Activated T-cell treated with anti-CD3 and anti-CD28 coated beads, Interleukin-2, amount 50 U/mL, for 4 hours (primary cell): ENCODE results near the gene TNNC2. TPM values are rescaled to one million over a fixed set of nuclear protein-coding genes. Genes with fewer than 3 reads are reported as not detected.
"Not testable (repeated sequence)": the region's sequence is repeated elsewhere in the genome, so short reads cannot be mapped to it uniquely, and the experiment has no call there.

Experiments used
- ATAC-seq, 2 donors: fragments of 200-7000 bp; cut with Tn5 transposase; one replicate each; pipeline ENCODE4 v1.10.0; 2021
- DNase-seq: peaks from one replicate; pipeline ENCODE4 v3.0.0-alpha.2; 2020
- H3K27me3 Mint-ChIP-seq: one replicate; pipeline ENCODE4 v1.8.0; 2021; ENCODE audit warnings: low read depth, mixed read lengths
- H3K36me3 Mint-ChIP-seq: one replicate; pipeline ENCODE4 v1.8.0; 2022; ENCODE audit warnings: mixed read lengths; ENCODE audit not compliant: insufficient read depth
- H3K4me1 Mint-ChIP-seq: one replicate; pipeline ENCODE4 v1.8.0; 2021; ENCODE audit warnings: low read depth, mixed read lengths
- H3K4me3 Mint-ChIP-seq: one replicate; pipeline ENCODE4 v1.8.0; 2021; ENCODE audit warnings: mild to moderate bottlenecking, moderate library complexity, mixed read lengths
- H3K9me3 Mint-ChIP-seq: one replicate; pipeline ENCODE4 v1.8.0; 2021; ENCODE audit warnings: mixed read lengths
- total RNA-seq, 3 donors: library from RNA; stranded (reverse); gene quantifications; one replicate each; pipeline ENCODE4 v1.2.1, GENCODE V29; 2021

Gene TNNC2
- total RNA-seq, 3 donors from 2014 or later, result not detected

DNA sequence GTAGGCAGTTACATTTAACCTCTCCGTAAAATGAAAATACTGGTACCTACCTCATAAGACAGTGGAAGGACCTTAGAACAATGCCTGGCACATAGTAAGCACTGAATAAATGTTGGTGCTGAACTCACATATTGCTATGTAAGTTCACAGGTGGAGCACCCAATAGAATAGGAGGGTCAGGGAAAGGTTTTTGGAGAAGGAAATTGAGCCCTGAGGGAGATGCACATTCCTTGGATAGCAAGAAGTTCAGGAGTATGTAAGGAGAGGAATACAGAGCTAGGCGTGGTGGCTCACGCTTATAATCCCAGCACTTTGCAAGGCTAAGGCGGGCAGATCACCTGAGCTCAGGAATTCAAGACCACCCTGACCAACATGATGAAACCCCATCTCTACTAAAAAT lies 7.6 kb downstream of the TNNC2 start:
- H3K36me3 Mint-ChIP-seq, result no peaks in the 10 kb centered on the region
- no peaks in the 10 kb centered on the region for H3K9me3 Mint-ChIP-seq
- H3K4me3 Mint-ChIP-seq, result no peak overlapping the region
- peaks cover 8% of the 10 kb centered on the region for H3K4me1 Mint-ChIP-seq
- H3K27me3 Mint-ChIP-seq, result peaks cover 18% of the 10 kb centered on the region
- DNase-seq (no peak), ATAC-seq (no peak)

DNA sequence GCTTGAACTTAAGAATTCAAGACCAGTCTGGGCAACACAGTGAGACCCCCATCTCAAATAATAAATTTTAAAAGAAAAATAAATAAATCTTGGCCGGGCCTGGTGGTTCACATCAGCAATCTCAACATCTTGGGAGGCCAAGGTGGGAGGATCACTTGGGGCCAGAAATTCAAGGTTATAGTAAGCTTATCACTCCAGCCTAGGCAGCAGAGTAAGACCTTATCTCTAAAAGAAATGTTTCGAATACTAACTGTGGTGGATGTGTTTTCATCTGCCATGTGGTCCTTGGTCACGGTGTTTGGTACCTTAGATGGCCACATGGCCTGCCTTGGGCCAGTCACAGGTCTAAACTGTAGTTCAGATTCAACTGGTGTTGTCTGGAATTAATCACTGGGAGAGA lies 8.9 kb downstream of the TNNC2 start:
- no peak for DNase-seq
- Mint-ChIP-seq H3K27me3 (peaks cover 7% of the 10 kb centered on the region), H3K4me3 (no peak overlapping the region), H3K9me3 (no peaks in the 10 kb centered on the region), H3K36me3 (no peaks in the 10 kb centered on the region), H3K4me1 (peaks cover 6% of the 10 kb centered on the region)
- ATAC-seq, result no peak

DNA sequence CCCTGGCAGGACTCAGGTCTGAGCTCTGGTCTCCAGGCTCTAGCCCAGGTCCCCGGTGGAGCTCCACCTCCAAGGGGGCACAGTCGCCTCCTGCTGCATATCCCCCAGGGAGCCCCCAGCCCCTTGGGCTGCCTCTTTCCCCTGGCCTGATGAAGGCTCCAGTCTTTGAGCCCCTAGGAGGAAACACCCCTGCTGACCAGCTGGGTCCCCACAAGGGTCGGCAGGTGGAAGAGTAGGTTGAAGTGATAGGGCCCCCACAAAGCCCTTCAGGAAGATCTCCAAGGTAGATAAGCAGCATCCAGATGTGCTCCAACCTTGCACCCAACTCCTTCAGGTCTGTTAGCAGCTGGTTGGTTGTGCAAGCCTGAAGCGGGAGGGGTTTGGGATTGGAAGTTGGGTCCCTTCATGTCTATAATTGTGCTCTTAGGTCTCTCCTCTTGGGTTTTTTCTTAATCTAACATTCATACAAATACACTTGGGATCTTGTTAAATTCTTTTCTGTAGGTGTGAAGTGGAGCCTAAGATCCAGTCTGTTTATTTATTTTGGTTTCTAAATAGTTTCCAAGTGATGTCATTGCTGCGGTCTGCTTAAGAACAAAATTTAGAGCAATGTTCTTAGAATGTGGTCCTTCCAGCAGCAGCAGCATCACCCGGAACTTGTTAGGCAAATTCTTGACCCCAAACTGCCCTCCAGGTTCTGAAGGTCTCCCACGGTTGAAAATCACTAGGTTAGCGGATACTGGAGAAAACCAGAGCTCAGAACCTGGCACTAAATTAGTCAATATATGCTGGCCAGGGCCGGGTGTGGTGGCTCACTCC lies 9.5 kb downstream of the TNNC2 start:
- H3K4me1 Mint-ChIP-seq, result peaks cover 11% of the 10 kb centered on the region
- H3K9me3 Mint-ChIP-seq, result no peaks in the 10 kb centered on the region
- no peak overlapping the region for H3K4me3 Mint-ChIP-seq
- peaks cover 4% of the 10 kb centered on the region for H3K27me3 Mint-ChIP-seq
- no peaks in the 10 kb centered on the region for H3K36me3 Mint-ChIP-seq
- no peak for ATAC-seq
- no peak for DNase-seq

DNA sequence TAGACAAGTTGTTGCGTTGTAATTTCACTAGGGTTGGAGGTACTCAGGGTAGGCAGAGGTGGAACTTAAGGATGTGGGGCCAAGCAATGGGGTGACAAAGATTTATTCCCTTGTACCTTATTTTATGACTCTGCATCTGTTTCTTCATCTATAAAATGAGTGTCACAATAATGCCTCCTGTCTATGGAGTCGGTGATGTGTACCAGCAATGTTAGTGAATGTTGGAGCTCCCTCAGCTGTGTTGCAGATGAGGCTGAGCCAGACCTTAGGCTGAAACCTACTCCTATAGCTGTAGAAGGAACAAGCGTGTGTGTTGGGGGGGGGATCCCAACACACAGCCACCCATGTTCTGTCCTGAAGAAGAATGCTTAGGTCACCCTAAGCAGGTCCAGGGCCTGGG lies 10.2 kb downstream of the TNNC2 start:
- ATAC-seq (no peak), DNase-seq (no peak)
- peaks cover 11% of the 10 kb centered on the region for H3K4me1 Mint-ChIP-seq
- H3K4me3 Mint-ChIP-seq, result no peak overlapping the region
- no peaks in the 10 kb centered on the region for H3K9me3 Mint-ChIP-seq
- H3K36me3 Mint-ChIP-seq, result no peaks in the 10 kb centered on the region
- H3K27me3 Mint-ChIP-seq, result peaks cover 2% of the 10 kb centered on the region

DNA sequence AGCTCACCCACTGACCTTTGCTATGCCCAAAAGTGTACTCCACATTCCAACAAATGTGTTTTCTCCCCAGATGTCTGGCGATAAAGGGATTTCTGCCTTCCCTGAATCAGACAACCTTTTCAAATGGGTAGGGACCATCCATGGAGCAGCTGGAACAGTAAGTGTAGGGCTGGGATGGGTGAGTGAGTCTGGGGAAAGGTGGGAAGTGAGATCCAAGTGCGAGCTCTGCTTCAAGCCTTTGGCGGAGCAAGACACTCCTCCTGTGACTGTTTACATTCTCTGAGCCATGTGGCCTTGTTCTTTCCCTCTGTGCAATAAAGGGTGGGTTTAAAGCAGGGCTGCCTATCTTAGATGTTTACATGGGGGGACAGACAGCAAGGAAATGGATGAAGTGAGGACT lies 12.8 kb downstream of the TNNC2 start:
- Mint-ChIP-seq H3K36me3 (peaks cover 18% of the 10 kb centered on the region), H3K4me3 (no peak overlapping the region)
- ATAC-seq, result no peak

DNA sequence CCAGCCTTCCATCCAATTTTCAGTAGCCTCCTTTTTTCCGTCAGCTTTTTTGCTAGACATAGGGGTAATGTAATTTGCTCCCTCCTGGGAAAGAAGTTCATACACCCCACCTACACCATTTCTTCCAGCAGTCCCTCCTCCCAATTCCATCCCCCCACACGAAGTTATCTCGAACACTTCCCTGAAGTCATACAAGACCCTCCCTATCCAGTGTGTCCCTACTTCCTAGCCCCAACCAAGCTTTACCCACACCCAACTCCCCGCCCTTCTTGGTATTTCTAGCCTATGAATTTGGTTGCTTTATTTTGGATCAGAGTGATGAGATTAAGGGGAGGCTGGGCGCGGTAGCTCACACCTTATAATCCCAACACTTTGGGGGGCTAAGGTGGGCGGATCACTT lies 13.6 kb downstream of the TNNC2 start:
- peaks cover 21% of the 10 kb centered on the region for H3K36me3 Mint-ChIP-seq
- H3K4me1 Mint-ChIP-seq, result peaks cover 16% of the 10 kb centered on the region
- no peaks in the 10 kb centered on the region for H3K27me3 Mint-ChIP-seq
- H3K9me3 Mint-ChIP-seq, result no peaks in the 10 kb centered on the region
- ATAC-seq (no peak), DNase-seq (no peak)
- peak overlapping the region; percentile 82 for H3K4me3 Mint-ChIP-seq

More for the DNA sequence above, 12.8 kb downstream of the TNNC2 start:
- H3K9me3 Mint-ChIP-seq, result no peaks in the 10 kb centered on the region
- no peak for DNase-seq
- H3K4me1 Mint-ChIP-seq, result peaks cover 16% of the 10 kb centered on the region
- H3K27me3 Mint-ChIP-seq, result no peaks in the 10 kb centered on the region

DNA sequence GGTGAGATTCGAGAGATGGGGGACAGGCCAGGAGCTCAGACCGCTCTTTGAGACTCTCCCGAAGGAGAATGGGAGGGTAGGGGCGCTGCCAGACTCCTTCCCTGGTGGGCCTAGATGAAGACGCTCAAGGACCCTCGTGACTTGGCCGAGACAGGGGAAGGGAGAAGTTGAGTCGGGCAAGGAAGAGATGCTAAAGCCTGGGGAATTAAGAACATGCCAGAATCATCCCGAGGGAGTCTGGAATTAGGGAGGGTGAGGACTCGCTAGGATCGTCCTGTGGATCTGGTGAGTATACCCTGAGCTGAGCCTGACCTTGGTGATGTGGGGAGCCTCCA lies 14.1 kb downstream of the TNNC2 start:
- Mint-ChIP-seq H3K9me3 (no peaks in the 10 kb centered on the region), H3K4me1 (peaks cover 16% of the 10 kb centered on the region), H3K27me3 (no peaks in the 10 kb centered on the region), H3K36me3 (peaks cover 23% of the 10 kb centered on the region), H3K4me3 (peak overlapping the region; percentile 82)
- DNase-seq (no peak), ATAC-seq (no peak)

DNA sequence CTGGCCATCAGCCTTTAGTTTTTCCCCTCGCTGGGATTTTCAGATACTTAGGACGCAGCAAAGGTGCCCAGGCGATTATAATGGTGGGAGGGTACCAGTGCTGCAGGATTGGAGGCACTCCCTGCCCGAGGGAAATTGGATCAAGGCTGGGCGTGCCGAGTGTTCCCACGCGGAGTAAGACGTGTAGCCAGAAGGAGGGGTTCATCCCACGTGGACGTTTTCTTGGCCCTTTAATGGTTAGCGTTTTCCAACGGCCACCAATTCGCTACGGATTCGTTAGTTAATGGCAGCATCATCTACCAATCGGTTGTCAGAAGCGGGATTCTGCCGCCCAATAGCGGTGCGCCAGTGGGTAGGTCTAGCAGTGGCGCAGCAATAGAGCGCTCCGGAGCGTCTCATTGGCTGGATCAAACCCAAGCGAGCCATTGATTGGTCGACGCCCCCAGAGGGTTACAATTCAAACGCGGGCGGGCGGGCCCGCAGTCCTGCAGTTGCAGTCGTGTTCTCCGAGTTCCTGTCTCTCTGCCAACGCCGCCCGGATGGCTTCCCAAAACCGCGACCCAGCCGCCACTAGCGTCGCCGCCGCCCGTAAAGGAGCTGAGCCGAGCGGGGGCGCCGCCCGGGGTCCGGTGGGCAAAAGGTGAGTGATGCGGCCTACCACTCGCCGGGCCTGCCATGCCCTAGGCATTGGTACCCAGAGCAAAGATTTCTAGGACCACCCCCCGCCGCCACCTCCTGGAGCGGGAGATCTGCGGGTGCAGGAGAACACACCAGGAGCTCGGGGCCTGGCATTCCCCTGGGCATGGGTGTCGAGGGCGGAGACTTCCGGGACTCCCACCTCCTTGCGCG lies 14.7 kb downstream of the TNNC2 start, which contains the start of gene UBE2C:
Gene UBE2C, plus strand, starts transcription at position 488 of the 849 bp plus-strand sequence. Its CDS starts 52 bp downstream, at position 540.
- DNase-seq (peak; percentile 86), ATAC-seq (peak; percentile 100)
- no peaks in the 10 kb centered on the region for H3K27me3 Mint-ChIP-seq
- peaks cover 16% of the 10 kb centered on the region for H3K4me1 Mint-ChIP-seq
- peaks cover 25% of the 10 kb centered on the region for H3K36me3 Mint-ChIP-seq
- H3K9me3 Mint-ChIP-seq, result no peaks in the 10 kb centered on the region
- peak within 1 kb of the TSS; percentile 82 for H3K4me3 Mint-ChIP-seq

DNA sequence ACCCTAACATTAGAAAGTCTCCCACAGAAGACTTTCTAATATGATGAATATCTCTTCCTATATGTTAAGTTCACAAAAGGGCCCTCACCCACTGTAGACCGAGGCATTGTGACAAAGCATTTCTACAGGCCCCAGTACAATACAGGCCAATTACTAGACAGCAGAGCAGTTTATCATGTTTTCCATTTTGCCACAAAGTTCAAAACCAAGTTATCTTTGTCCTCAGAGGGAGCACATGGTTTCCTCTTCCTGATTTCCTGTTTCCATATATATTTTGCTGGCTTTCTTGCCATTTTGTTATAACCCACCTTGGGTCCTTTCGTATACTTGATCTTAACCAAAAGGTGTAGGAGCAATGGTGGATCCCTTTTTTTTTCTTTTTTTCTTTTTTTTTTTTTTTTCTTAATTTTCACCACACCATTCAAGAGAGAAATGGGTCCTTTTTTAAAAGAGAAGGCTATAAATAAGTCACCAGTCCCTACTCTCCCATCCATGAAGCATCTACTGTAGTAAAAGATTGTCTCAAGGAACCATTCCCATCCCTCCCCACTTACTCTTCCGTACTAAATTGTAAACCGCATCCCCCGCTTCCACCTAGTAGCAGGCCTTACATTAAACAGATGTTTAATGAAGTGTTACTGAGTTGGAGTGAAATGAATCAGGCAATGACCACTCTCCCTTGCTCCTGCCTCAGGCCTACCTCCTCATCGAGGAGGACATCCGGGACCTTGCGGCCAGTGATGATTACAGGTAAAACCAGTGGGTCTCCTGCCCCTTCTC lies 16.7 kb downstream of the TNNC2 start:
- H3K36me3 Mint-ChIP-seq, result peaks cover 29% of the 10 kb centered on the region
- no peaks in the 10 kb centered on the region for H3K9me3 Mint-ChIP-seq
- no peak overlapping the region for H3K4me3 Mint-ChIP-seq
- ATAC-seq (no peak), DNase-seq (no peak)
- H3K27me3 Mint-ChIP-seq, result no peaks in the 10 kb centered on the region
- peaks cover 16% of the 10 kb centered on the region for H3K4me1 Mint-ChIP-seq

DNA sequence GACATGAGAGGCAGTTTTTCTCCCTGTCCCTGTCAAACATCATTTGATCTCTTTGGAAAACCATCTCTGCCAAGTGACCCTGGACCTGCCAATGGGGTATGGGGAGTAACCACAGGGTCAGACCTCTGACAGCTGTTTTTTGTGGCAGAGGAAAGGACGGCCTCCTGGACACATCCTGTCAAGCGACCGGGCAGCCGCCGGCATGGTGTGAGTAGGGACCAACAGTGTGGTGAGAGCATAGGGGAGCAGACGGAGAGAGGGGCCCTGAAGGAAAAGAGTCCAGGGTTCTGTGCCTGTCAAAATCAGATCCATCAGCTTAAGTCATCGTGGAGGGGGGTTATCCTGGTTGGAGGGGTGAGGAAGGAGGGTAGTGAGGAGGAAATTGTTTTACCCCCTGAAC lies 25.3 kb downstream of the TNNC2 start:
- DNase-seq, result no peak
- peaks cover 12% of the 10 kb centered on the region for H3K4me1 Mint-ChIP-seq
- H3K4me3 Mint-ChIP-seq, result no peak overlapping the region
- H3K36me3 Mint-ChIP-seq, result peaks cover 36% of the 10 kb centered on the region
- no peaks in the 10 kb centered on the region for H3K27me3 Mint-ChIP-seq
- no peak for ATAC-seq
- H3K9me3 Mint-ChIP-seq, result no peaks in the 10 kb centered on the region

DNA sequence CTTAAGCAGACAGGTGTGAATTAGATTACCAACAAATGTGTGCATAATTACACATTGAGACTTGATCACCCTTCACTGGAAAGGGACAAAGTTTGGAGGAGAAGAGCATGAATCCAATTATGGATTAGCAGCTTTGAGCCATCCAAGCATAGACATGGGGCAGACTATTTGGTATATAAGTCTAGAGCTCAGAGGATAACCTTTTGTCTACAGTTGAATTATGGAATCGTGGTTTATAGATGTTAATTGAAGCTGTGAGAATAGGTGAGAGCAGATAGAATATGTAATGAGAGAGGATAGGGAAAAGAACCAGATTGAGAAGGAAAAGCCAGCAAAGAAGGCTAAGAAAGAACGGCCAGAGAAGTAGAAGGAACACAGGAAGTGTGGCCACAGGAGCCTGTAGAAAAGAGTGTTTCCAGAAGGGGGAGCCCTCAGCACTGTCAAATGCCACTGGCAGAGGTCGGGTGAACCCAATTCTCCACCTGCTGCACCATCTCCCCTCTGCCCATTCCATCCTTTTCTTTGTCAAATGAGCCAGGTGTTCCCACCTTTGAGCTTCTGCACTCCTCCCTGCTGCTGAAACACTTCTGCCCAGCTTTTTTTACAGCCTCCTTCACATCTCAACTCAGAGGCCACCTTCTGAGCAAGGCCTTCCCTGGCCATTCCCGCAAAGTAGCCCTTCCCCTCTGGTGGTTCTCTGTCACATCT lies 28.0 kb downstream of the TNNC2 start:
- ATAC-seq, result peak; percentile 82 to 94
- Mint-ChIP-seq H3K27me3 (no peaks in the 10 kb centered on the region), H3K9me3 (no peaks in the 10 kb centered on the region), H3K4me1 (peaks cover 12% of the 10 kb centered on the region), H3K36me3 (peaks cover 37% of the 10 kb centered on the region), H3K4me3 (no peak overlapping the region)
- peak; percentile 56 for DNase-seq

DNA sequence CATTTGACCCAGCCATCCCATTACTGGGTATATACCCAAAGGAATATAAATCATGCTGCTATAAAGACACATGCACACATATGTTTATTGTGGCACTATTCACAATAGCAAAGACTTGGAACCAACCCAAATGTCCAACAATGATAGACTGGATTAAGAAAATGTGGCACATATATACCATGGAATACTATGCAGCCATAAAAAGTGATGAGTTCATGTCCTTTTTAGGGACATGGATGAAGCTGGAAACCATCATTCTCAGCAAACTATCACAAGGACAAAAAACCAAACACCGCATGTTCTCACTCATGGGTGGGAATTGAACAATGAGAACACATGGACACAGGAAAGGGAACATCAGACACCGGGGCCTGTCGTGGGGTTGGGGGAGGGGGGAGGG lies 29.2 kb downstream of the TNNC2 start:
- Mint-ChIP-seq H3K4me1 (peaks cover 12% of the 10 kb centered on the region), H3K36me3 (peaks cover 33% of the 10 kb centered on the region)
- not testable (repeated sequence) for H3K27me3 Mint-ChIP-seq, H3K4me3 Mint-ChIP-seq, H3K9me3 Mint-ChIP-seq, DNase-seq, ATAC-seq

DNA sequence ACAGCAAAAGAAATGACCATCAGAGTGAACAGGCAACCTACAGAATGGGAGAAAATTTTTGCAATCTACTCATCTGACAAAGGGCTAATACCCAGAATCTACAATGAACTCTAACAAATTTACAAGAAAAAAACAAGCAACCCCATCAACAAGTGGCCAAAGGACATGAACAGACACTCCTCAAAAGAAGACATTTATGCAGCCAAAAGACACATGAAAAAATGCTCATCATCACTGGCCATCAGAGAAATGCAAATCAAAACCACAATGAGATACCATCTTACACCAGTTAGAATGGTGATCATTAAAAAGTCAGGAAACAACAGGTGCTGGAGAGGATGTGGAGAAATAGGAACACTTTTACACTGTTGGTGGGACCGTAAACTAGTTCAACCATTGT lies 29.6 kb downstream of the TNNC2 start:
- H3K36me3 Mint-ChIP-seq, result peaks cover 29% of the 10 kb centered on the region
- H3K4me1 Mint-ChIP-seq, result peaks cover 17% of the 10 kb centered on the region
- H3K27me3 Mint-ChIP-seq, H3K4me3 Mint-ChIP-seq, DNase-seq, H3K9me3 Mint-ChIP-seq, ATAC-seq: not testable (repeated sequence)
